Subcutaneous abdominal adipose tissue (tissue), 5 donors: ENCODE measurements around the gene GDF2.

ENCODE experiments used
- H3K27ac ChIP-seq: one replicate; pipeline ENCODE4 v1.7.0; 2013; ENCODE audit warnings: low read depth, mild to moderate bottlenecking, inconsistent platforms, low read length, moderate library complexity
- H3K27me3 ChIP-seq, 5 donors: one replicate each; pipeline ENCODE4 v1.7.0; 2013; ENCODE audit warnings: low read length in 5 of 5, inconsistent platforms in 1 of 5; ENCODE audit not compliant: control insufficient read depth in 5 of 5, insufficient read depth in 4 of 5
- H3K36me3 ChIP-seq, 5 donors: one replicate each; pipeline ENCODE4 v1.7.0; 2013; ENCODE audit warnings: low read length in 5 of 5; ENCODE audit not compliant: control insufficient read depth in 5 of 5, insufficient read depth in 5 of 5
- H3K4me1 ChIP-seq, 5 donors: one replicate each; pipeline ENCODE4 v1.7.0; 2013; ENCODE audit warnings: low read length in 5 of 5, mild to moderate bottlenecking in 3 of 5, moderate library complexity in 1 of 5; ENCODE audit not compliant: control insufficient read depth in 5 of 5, insufficient read depth in 5 of 5
- H3K4me3 ChIP-seq, 5 donors: one replicate each; pipeline ENCODE4 v1.7.0; 2013; ENCODE audit warnings: low read length in 5 of 5, low read depth in 1 of 5
- H3K9ac ChIP-seq, 5 donors: one replicate each; pipeline ENCODE4 v1.7.0; 2013; ENCODE audit warnings: low read length in 5 of 5, mild to moderate bottlenecking in 4 of 5, moderate library complexity in 3 of 5
- H3K9me3 ChIP-seq, 5 donors: one replicate each; pipeline ENCODE4 v1.7.0; 2013; ENCODE audit warnings: low read length in 5 of 5; ENCODE audit not compliant: control insufficient read depth in 5 of 5
- donor health status: healthy.
- donor health status: healthy.
- donor health status: healthy.
- donor health status: healthy.
- donor health status: healthy.

Gene GDF2

DNA sequence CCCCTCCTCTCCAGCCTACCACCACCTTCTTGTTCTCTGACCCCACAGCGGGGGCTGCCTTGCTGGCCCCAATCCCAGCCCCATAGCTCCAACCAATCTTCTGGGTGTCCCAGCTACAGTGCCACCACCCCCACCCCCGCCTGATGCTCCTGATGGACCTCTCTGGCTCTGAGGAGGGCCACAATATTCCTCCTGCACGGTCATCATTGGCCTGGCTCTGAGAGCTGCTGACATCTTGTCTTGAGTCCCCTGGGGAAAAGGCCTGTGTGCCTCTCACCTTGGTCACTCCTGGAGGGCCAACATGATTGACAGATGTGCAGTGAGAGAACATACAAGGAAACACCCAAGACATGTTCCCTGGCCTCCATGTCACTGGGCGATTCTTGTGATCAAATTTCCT, 7.6 kb downstream of the GDF2 start:
- Histone ChIP-seq H3K4me3 (no peak overlapping the region), H3K4me1 (peaks cover 0 to 6% (median 0%) of the 10 kb centered on the region in 5 donors), H3K9ac (no peak overlapping the region), H3K9me3 (no peaks in the 10 kb centered on the region), H3K27me3 (no peaks in the 10 kb centered on the region), H3K36me3 (no peaks in the 10 kb centered on the region), H3K27ac (no peak overlapping the region)

GRCh38 chr10:47330366-47330765, 8.1 kb downstream of the GDF2 start:
- Histone ChIP-seq H3K9ac (no peak overlapping the region), H3K27ac (no peak overlapping the region), H3K4me3 (no peak overlapping the region), H3K36me3 (no peaks in the 10 kb centered on the region), H3K4me1 (peaks cover 0 to 6% (median 0%) of the 10 kb centered on the region in 5 donors), H3K27me3 (no peaks in the 10 kb centered on the region), H3K9me3 (no peaks in the 10 kb centered on the region)

- no peaks in the 10 kb centered on the region for H3K9me3 ChIP-seq
- no peak overlapping the region for H3K4me3 ChIP-seq
- H3K4me1 ChIP-seq: peaks cover 0 to 6% (median 0%) of the 10 kb centered on the region in 5 donors
- no peak overlapping the region for H3K27ac ChIP-seq
- H3K9ac ChIP-seq: no peak overlapping the region
- no peaks in the 10 kb centered on the region for H3K27me3 ChIP-seq
- no peaks in the 10 kb centered on the region for H3K36me3 ChIP-seq
Observed at GRCh38 chr10:47330804-47331203, 8.6 kb downstream of the GDF2 start.

DNA sequence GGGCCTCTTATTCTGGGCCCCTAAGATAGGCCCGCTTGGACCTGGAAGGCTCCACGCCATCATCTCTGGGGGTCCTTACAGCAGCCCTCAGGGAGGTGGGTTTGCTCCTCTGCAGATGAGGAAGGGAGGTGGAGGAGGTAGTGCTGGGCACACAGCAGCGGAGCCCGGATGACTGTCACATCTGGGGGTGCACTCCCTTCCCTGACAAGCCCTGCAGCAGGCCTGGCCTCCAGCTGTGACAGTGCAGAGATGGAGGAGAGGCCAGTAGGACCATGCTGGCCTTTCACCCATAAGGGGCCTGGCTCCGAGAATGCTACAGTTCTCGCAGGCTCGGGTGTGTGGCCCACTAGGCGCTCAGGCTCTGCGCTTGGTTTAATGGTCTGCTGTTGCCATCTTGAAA, 9.2 kb downstream of the GDF2 start:
- Histone ChIP-seq H3K4me3 (no peak overlapping the region), H3K9me3 (no peaks in the 10 kb centered on the region), H3K27ac (no peak overlapping the region), H3K27me3 (no peaks in the 10 kb centered on the region), H3K4me1 (peaks cover 0 to 7% (median 3%) of the 10 kb centered on the region in 5 donors), H3K36me3 (no peaks in the 10 kb centered on the region), H3K9ac (no peak overlapping the region)

GRCh38 chr10:47331954-47332353, 9.7 kb downstream of the GDF2 start:
- Histone ChIP-seq H3K4me3 (no peak overlapping the region), H3K36me3 (no peaks in the 10 kb centered on the region), H3K4me1 (peaks cover 0 to 8% (median 7%) of the 10 kb centered on the region in 5 donors), H3K9ac (no peak overlapping the region), H3K9me3 (no peaks in the 10 kb centered on the region), H3K27me3 (no peaks in the 10 kb centered on the region), H3K27ac (no peak overlapping the region)

DNA sequence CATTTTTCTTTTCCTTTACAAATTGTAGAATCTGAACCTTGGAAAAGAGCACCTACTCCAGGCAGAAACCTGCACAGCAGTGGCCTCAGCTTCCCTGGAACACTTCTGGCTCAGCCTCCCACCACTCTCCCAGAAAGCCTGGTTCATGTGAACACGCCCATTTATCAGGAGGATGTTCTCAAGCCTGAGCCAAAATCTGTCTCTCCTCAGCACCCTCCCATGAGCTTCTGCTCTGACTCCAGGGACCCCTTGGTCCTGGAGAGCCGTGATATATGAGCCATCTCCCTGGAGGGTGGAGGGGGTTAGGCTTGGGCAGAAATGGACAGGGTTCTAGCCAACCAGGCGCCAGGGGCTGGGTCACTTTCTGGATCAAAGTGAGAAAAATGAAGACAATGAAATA, 10.1 kb downstream of the GDF2 start:
- no peaks in the 10 kb centered on the region for H3K27me3 ChIP-seq
- H3K36me3 ChIP-seq: no peaks in the 10 kb centered on the region
- no peak overlapping the region for H3K27ac ChIP-seq
- H3K4me3 ChIP-seq: no peak overlapping the region
- H3K4me1 ChIP-seq: peaks cover 0 to 13% (median 9%) of the 10 kb centered on the region in 5 donors
- H3K9ac ChIP-seq: no peak overlapping the region
- H3K9me3 ChIP-seq: no peaks in the 10 kb centered on the region

- H3K4me3 ChIP-seq: no peak overlapping the region
- H3K27me3 ChIP-seq: no peaks in the 10 kb centered on the region
- H3K4me1 ChIP-seq: peaks cover 0 to 16% (median 9%) of the 10 kb centered on the region in 5 donors
- H3K9ac ChIP-seq: no peak overlapping the region
- H3K36me3 ChIP-seq: no peaks in the 10 kb centered on the region
- H3K9me3 ChIP-seq: no peaks in the 10 kb centered on the region
- H3K27ac ChIP-seq: no peak overlapping the region
Observed at GRCh38 chr10:47332946-47333345, 10.7 kb downstream of the GDF2 start.

GRCh38 chr10:47333532-47333931, 11.3 kb downstream of the GDF2 start:
- no peak overlapping the region for H3K27ac ChIP-seq
- H3K36me3 ChIP-seq: no peaks in the 10 kb centered on the region
- H3K27me3 ChIP-seq: no peaks in the 10 kb centered on the region
- H3K4me3 ChIP-seq: no peak overlapping the region
- H3K9me3 ChIP-seq: no peaks in the 10 kb centered on the region
- peaks cover 0 to 16% (median 9%) of the 10 kb centered on the region in 5 donors for H3K4me1 ChIP-seq
- H3K9ac ChIP-seq: no peak overlapping the region

DNA sequence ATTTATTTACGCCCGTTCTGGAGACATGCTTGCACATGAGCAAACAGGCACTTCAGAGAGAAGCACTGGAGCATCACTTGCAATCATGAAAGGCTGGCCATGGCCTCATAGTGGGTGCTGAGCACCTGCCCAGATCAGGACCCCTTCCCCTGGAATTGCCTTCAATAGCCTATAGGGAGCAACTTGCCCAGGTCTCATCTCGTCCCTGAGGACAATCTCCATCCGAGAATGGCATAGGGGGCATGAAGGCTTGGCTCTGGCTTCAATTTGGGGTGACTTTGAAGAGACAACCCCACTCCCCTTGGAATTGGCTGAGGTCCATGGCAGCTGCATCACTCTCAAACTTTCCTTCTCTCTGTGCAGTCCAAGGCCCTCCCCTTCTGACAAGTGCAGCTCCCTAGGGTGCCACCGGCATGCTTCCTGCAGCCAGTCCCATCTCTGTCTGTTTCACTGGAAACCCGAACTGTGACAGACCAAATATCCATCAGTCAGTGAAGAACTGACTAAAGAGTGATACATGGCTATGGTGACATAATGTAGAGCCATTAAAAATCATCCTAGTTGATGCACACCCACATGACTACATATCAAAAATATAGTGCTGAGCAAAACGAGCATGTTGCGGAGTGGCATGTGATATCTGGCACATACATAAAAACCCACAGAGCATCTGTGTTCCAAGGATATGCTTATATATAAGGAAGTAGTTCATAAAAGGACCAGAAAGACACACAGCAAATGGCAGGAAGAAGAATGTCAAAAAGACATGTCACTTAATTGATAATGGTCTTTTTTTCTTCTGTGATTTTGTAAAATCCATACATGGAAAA, 12.4 kb downstream of the GDF2 start:
- Histone ChIP-seq H3K9ac (no peak overlapping the region), H3K27ac (no peak overlapping the region), H3K36me3 (no peaks in the 10 kb centered on the region), H3K27me3 (no peaks in the 10 kb centered on the region), H3K9me3 (no peaks in the 10 kb centered on the region), H3K4me1 (peaks cover 0 to 16% (median 9%) of the 10 kb centered on the region in 5 donors), H3K4me3 (no peak overlapping the region)

DNA sequence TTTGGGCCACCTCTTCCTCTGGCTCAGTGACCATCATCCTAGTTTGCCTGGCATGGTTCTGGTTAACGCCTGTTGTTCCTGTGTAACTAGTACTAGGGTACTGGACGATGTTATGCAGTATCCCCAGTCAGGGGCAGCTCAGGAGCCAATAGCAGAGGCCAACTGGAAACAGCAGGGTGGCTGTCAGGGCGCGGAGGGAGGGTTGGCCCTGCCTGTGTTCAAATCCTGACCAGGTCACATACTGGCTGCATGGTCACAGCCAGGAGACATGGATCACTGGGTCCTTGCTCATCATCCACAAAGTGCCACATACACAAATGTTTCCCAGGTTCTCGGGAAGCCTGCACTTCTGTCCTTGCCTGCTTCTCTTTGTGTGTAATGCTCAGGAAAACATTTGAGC, 13.7 kb downstream of the GDF2 start:
- H3K27ac ChIP-seq: no peak overlapping the region
- H3K4me3 ChIP-seq: no peak overlapping the region
- no peaks in the 10 kb centered on the region for H3K9me3 ChIP-seq
- H3K36me3 ChIP-seq: no peaks in the 10 kb centered on the region
- no peak overlapping the region for H3K9ac ChIP-seq
- no peaks in the 10 kb centered on the region for H3K27me3 ChIP-seq
- peaks cover 0 to 16% (median 9%) of the 10 kb centered on the region in 5 donors for H3K4me1 ChIP-seq
